ENCODE results near the gene CMSS1.

The CMSS1 gene

DNA sequence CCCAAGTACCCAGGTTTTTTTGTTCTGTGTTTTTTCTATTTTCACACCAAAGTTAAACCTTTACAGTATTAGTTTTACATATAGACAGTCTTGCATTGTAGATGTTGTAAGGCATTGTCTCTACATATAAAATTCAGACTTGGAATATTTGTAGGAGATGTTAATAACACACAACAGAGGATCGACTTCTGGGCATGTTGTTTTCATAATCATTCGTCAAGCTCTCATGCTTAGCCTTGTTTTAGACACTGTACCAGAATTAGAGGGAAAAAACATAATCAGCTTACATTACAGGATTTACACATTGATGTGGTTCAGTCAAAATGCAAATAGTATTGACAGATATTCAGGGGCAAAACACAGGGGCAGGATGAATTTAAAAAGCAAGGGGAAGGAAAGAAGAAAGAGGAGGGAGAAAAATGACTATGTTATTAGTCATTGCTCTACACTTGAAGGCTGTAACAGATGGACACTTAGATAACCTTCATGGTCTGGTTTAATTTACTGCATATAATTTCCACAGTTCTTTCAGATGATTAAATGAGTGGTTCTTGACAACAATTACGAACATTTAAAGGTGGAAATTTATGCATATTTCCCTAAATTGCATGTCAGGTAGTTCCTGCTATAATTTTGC is 7.5 kb downstream of the CMSS1 start:
- DNase-seq (ENCODE audit: low read depth) = peak; percentile 25
- TF ChIP-seq, protein P1, sequence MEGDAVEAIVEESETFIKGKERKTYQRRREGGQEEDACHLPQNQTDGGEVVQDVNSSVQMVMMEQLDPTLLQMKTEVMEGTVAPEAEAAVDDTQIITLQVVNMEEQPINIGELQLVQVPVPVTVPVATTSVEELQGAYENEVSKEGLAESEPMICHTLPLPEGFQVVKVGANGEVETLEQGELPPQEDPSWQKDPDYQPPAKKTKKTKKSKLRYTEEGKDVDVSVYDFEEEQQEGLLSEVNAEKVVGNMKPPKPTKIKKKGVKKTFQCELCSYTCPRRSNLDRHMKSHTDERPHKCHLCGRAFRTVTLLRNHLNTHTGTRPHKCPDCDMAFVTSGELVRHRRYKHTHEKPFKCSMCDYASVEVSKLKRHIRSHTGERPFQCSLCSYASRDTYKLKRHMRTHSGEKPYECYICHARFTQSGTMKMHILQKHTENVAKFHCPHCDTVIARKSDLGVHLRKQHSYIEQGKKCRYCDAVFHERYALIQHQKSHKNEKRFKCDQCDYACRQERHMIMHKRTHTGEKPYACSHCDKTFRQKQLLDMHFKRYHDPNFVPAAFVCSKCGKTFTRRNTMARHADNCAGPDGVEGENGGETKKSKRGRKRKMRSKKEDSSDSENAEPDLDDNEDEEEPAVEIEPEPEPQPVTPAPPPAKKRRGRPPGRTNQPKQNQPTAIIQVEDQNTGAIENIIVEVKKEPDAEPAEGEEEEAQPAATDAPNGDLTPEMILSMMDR (conservative IDR thresholded peaks at IDR 0.05; ENCODE audit: control insufficient read depth, insufficient read depth, low read depth, low read length) = no peak
- no peak overlapping the region for H3K4me3 ChIP-seq (ENCODE audit: control insufficient read depth, low read depth, low read length)

GRCh38 chr3:99829844-99830243 is 12.2 kb downstream of the CMSS1 start:
- TF ChIP-seq, protein P1 (conservative IDR thresholded peaks at IDR 0.05; ENCODE audit: control insufficient read depth, insufficient read depth, low read depth, low read length) = no peak
- no peak for DNase-seq (ENCODE audit: low read depth)

GRCh38 chr3:99833617-99834205 is 16.0 kb downstream of the CMSS1 start:
- peak; percentile 13 for DNase-seq (ENCODE audit: low read depth)
- H3K4me3 ChIP-seq (ENCODE audit: control insufficient read depth, low read depth, low read length) = no peak overlapping the region
- TF ChIP-seq, protein P1 (conservative IDR thresholded peaks at IDR 0.05; ENCODE audit: control insufficient read depth, insufficient read depth, low read depth, low read length) = no peak

More at GRCh38 chr3:99829844-99830243, 12.2 kb downstream of the CMSS1 start:
- H3K4me3 ChIP-seq (ENCODE audit: control insufficient read depth, low read depth, low read length) = no peak overlapping the region

GRCh38 chr3:99834211-99834957 is 16.7 kb downstream of the CMSS1 start:
- TF ChIP-seq, protein P1 (conservative IDR thresholded peaks at IDR 0.05; ENCODE audit: control insufficient read depth, insufficient read depth, low read depth, low read length) = no peak
- no peak overlapping the region for H3K4me3 ChIP-seq (ENCODE audit: control insufficient read depth, low read depth, low read length)
- DNase-seq (ENCODE audit: low read depth) = no peak

- DNase-seq (ENCODE audit: low read depth) = no peak
- H3K4me3 ChIP-seq (ENCODE audit: control insufficient read depth, low read depth, low read length) = no peak overlapping the region
- TF ChIP-seq, protein P1 (conservative IDR thresholded peaks at IDR 0.05; ENCODE audit: control insufficient read depth, insufficient read depth, low read depth, low read length) = no peak
Observed at GRCh38 chr3:99836681-99837080, 19.0 kb downstream of the CMSS1 start.

GRCh38 chr3:99837715-99838114 is 20.1 kb downstream of the CMSS1 start:
- TF ChIP-seq, protein P1 (conservative IDR thresholded peaks at IDR 0.05; ENCODE audit: control insufficient read depth, insufficient read depth, low read depth, low read length) = no peak
- no peak for DNase-seq (ENCODE audit: low read depth)
- H3K4me3 ChIP-seq (ENCODE audit: control insufficient read depth, low read depth, low read length) = no peak overlapping the region
